Lung microvascular endothelial cell (primary cell): ENCODE results near the gene ZNF516. TPM values are rescaled to one million over a fixed set of nuclear protein-coding genes. Genes with fewer than 3 reads are reported as not detected.

Experiments
- DNase-seq, 2 donors: peaks; one replicate each; pipeline versions ENCODE4 v3.0.0 to v3.0.0-alpha.2; 2010; ENCODE audit warnings: low read depth in 2 of 2
- total RNA-seq: library from RNA; depleted of rRNA; stranded (reverse); fragments of >200 nt; gene quantifications from 2 replicates; pipeline ENCODE4 v1.2.1, GENCODE V29; 2014

Gene ZNF516
- total RNA-seq, 1 donor from 2014 or later: 12.7 TPM

- no peak for DNase-seq
Measured at GRCh38 chr18:76422121-76422520, 72.9 kb downstream of the ZNF516 start.

GRCh38 chr18:76421685-76422078 lies 73.4 kb downstream of the ZNF516 start:
- no peak for DNase-seq

GRCh38 chr18:76420898-76421684 lies 74.0 kb downstream of the ZNF516 start:
- no peak for DNase-seq

- no peak for DNase-seq
Measured at GRCh38 chr18:76419811-76420210, 75.2 kb downstream of the ZNF516 start.

- DNase-seq: no peak
Measured at GRCh38 chr18:76416911-76417310, 78.1 kb downstream of the ZNF516 start.

GRCh38 chr18:76414936-76415621 lies 80.0 kb downstream of the ZNF516 start:
- no peak for DNase-seq

GRCh38 chr18:76412818-76413565 lies 82.0 kb downstream of the ZNF516 start:
- no peak for DNase-seq

- DNase-seq: no peak
Measured at GRCh38 chr18:76412010-76412817, 82.8 kb downstream of the ZNF516 start.

- DNase-seq: no peak
Measured at GRCh38 chr18:76410660-76411417, 84.2 kb downstream of the ZNF516 start.

- DNase-seq: no peak
Measured at GRCh38 chr18:76410033-76410432, 85.0 kb downstream of the ZNF516 start.

- DNase-seq: no peak
Measured at GRCh38 chr18:76408480-76409067, 86.5 kb downstream of the ZNF516 start.

- DNase-seq: no peak
Measured at GRCh38 chr18:76407681-76408080, 87.4 kb downstream of the ZNF516 start.

GRCh38 chr18:76406791-76407190 lies 88.3 kb downstream of the ZNF516 start:
- no peak for DNase-seq

- DNase-seq: peak; percentile 55 to 62
Measured at GRCh38 chr18:76405681-76406356, 89.2 kb downstream of the ZNF516 start.

- DNase-seq: no peak
Measured at GRCh38 chr18:76405280-76405679, 89.8 kb downstream of the ZNF516 start.

GRCh38 chr18:76404345-76404831 lies 90.7 kb downstream of the ZNF516 start:
- DNase-seq: no peak

- no peak for DNase-seq
Measured at GRCh38 chr18:76402026-76402990, 92.7 kb downstream of the ZNF516 start.

- no peak for DNase-seq
Measured at GRCh38 chr18:76401498-76401897, 93.5 kb downstream of the ZNF516 start.
